HG02840 (cell line): ENCODE results near the gene TSHZ2.
"Not testable (repeated sequence)": the region's sequence is repeated elsewhere in the genome, so short reads cannot be mapped to it uniquely, and the experiment has no call there.

Experiments used
- ATAC-seq: cut with Tn5 transposase; IDR thresholded peaks from one replicate; pipeline ENCODE4 v1.9.1; 2021; ENCODE audit warnings: mild to moderate bottlenecking, moderate library complexity, moderate number of reproducible peaks; ENCODE audit not compliant: unreplicated experiment, low FRiP score

TSHZ2 gene

GRCh38 chr20:53534037-53534436 lies 561.9 kb downstream of the TSHZ2 start:
- ATAC-seq, result no peak

DNA sequence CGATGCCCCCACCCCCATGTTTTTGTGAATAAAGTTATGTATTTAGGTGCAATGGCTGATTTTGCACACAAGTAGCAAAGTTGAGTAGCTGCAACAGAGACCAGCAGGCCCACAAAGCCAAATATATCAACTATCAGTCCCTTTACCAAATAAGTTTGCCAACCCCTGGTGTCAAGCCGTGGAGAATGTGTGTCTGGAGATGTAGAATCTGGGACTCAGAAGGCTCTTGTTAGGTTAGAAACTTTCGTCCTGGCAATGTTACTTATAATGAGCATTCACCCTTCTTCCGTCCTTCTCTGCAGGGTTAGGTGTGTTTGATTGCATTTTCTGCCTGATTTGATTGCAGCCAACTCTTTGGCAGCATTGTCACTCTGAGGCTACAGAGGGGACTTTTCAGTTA lies 563.7 kb downstream of the TSHZ2 start:
- no peak for ATAC-seq

GRCh38 chr20:53536382-53536781 lies 564.2 kb downstream of the TSHZ2 start:
- not testable (repeated sequence) for ATAC-seq

- no peak for ATAC-seq
Observed at GRCh38 chr20:53539516-53539915, 567.4 kb downstream of the TSHZ2 start.
